Type B pancreatic cell (in vitro differentiated cells): ENCODE data around the gene PTRH2. TPM values are rescaled to one million over a fixed set of nuclear protein-coding genes. Genes with fewer than 3 reads are reported as not detected.

Source experiments
- DNase-seq: peaks from one replicate; pipeline ENCODE4 v3.0.0; 2021; ENCODE audit warnings: mixed read lengths; ENCODE audit not compliant: unreplicated experiment; ENCODE audit errors: extremely low spot score
- H3K27ac Mint-ChIP-seq: 2 replicates; pipeline ENCODE4 v1.8.0; 2021; ENCODE audit warnings: mild to moderate bottlenecking, mixed read lengths
- H3K27me3 Mint-ChIP-seq: 2 replicates; pipeline ENCODE4 v1.8.0; 2021; ENCODE audit warnings: mixed read lengths
- H3K36me3 Mint-ChIP-seq: 2 replicates; pipeline ENCODE4 v1.8.0; 2021; ENCODE audit warnings: mixed read lengths
- H3K4me1 Mint-ChIP-seq: one replicate; pipeline ENCODE4 v1.8.0; 2021; ENCODE audit warnings: mixed read lengths; ENCODE audit not compliant: unreplicated experiment
- H3K4me3 Mint-ChIP-seq: 2 replicates; pipeline ENCODE4 v1.8.0; 2021; ENCODE audit warnings: mild to moderate bottlenecking, mixed read lengths
- H3K9me3 Mint-ChIP-seq: 2 replicates; pipeline ENCODE4 v1.8.0; 2021; ENCODE audit warnings: mixed read lengths
- CTCF ChIP-seq: fragments of 200-600 bp; sonication (generic); conservative IDR thresholded peaks from 2 replicates; pipeline ENCODE4 v1.5.0; 2021; ENCODE audit warnings: antibody characterized with exemption, mild to moderate bottlenecking
- total RNA-seq: library from RNA; stranded (reverse); gene quantifications from 2 replicates; pipeline ENCODE4 v1.2.1, GENCODE V29; 2021; ENCODE audit warnings: low replicate concordance

The PTRH2 gene
- total RNA-seq, 1 donor from 2014 or later = 23.1 TPM

- H3K9me3 Mint-ChIP-seq = no peaks in the 10 kb centered on the region
- no peaks in the 10 kb centered on the region for H3K4me1 Mint-ChIP-seq
- no peak overlapping the region for H3K27ac Mint-ChIP-seq
- no peak for TF ChIP-seq CTCF
- no peak overlapping the region for H3K4me3 Mint-ChIP-seq
- peaks cover 23% of the 10 kb centered on the region for H3K36me3 Mint-ChIP-seq
- no peak for DNase-seq
- H3K27me3 Mint-ChIP-seq = no peaks in the 10 kb centered on the region
Measured at GRCh38 chr17:59745040-59745439, 37.8 kb upstream of the PTRH2 start.

DNA sequence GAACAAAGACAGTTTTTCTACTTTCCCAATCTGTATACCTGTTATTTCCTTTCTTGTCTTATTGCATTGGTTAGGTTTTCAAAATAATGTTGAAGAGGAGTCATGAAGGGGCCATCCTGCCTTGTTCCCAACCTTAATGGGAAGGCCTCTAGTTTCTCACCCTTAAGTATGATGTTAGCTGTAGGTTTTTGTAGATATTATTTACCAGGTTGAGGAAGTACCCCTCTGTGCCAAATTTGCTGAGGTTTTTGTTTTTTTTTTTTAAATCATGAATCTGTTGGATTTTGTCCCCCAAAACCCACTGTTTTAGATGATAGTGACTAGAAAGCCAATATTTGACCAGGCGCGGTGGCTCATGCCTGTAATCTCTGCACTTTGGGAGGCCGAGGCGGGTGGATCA lies 36.6 kb upstream of the PTRH2 start:
- no peak for DNase-seq
- Mint-ChIP-seq H3K9me3 (no peaks in the 10 kb centered on the region), H3K27me3 (no peaks in the 10 kb centered on the region), H3K4me1 (no peaks in the 10 kb centered on the region), H3K27ac (no peak overlapping the region), H3K4me3 (no peak overlapping the region), H3K36me3 (peaks cover 23% of the 10 kb centered on the region)
- no peak for TF ChIP-seq CTCF

DNA sequence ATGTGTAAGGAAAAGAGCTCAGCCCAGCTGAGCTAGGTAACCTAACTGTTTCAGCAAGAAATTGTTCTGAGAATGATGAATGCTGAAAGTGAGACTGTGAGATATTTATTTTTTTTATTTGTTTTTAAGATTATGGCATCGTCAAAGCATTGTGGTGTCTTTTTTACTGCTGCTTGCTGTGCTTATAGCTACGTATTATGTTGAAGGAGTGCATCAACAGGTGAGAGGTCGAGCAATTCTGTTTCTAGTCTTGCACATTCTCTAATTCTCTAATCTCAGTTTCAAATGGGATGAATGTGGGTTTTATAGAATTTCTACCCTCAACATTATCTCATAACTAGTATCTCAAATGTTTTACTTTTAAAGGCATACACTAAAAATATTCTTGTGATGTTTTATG lies 30.1 kb upstream of the PTRH2 start:
- H3K9me3 Mint-ChIP-seq = no peaks in the 10 kb centered on the region
- peaks cover 12% of the 10 kb centered on the region for H3K36me3 Mint-ChIP-seq
- H3K4me3 Mint-ChIP-seq = no peak overlapping the region
- no peak for DNase-seq
- no peak for TF ChIP-seq CTCF
- no peaks in the 10 kb centered on the region for H3K4me1 Mint-ChIP-seq
- H3K27ac Mint-ChIP-seq = no peak overlapping the region
- H3K27me3 Mint-ChIP-seq = no peaks in the 10 kb centered on the region

- Mint-ChIP-seq H3K27ac (no peak overlapping the region), H3K36me3 (peaks cover 3% of the 10 kb centered on the region), H3K4me3 (no peak overlapping the region), H3K9me3 (no peaks in the 10 kb centered on the region), H3K4me1 (no peaks in the 10 kb centered on the region), H3K27me3 (no peaks in the 10 kb centered on the region)
- no peak for DNase-seq
- TF ChIP-seq CTCF = no peak
Measured at GRCh38 chr17:59734226-59734625, 27.0 kb upstream of the PTRH2 start.

DNA sequence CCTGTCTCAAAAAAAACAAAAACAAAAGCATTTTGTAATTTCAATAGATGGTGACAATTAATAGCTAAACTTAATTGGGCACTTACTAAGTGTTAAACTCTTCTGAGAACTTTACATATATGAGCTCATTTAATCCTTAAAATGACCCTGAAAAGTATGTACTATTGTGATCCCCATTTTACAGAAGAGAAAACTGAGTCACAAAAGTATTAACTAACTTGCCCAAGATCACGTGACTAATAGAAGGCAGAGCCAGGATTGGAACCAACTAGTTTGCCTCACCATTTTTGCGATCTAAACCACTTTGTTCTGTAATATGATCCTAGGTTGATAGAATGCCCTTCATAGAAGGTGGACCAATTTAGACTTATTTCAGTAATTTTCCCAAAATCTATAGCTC lies 26.5 kb upstream of the PTRH2 start:
- Mint-ChIP-seq H3K27me3 (no peaks in the 10 kb centered on the region), H3K9me3 (no peaks in the 10 kb centered on the region)

More for the DNA sequence above, 26.5 kb upstream of the PTRH2 start:
- Mint-ChIP-seq H3K27ac (no peak overlapping the region), H3K36me3 (peaks cover 3% of the 10 kb centered on the region), H3K4me1 (no peaks in the 10 kb centered on the region), H3K4me3 (no peak overlapping the region)
- no peak for DNase-seq
- TF ChIP-seq CTCF = no peak
